ENCODE data around the gene SIGLEC11.
"Not testable (repeated sequence)": the region's sequence is repeated elsewhere in the genome, so short reads cannot be mapped to it uniquely, and the experiment has no call there.

SIGLEC11 gene

GRCh38 chr19:49960980-49961379, at the start of gene SIGLEC11:
TSS of gene SIGLEC11 (minus strand) at chr19:49961172. CDS start at chr19:49961081, 91 bp downstream.
- DNase-seq (ENCODE audit: low read depth in 2 of 2) = not testable (repeated sequence)

GRCh38 chr19:50008532-50008931, 47.6 kb upstream of the SIGLEC11 start:
- no peak for DNase-seq (ENCODE audit: low read depth in 2 of 2)

GRCh38 chr19:50007947-50008346, 47.0 kb upstream of the SIGLEC11 start:
- DNase-seq (ENCODE audit: low read depth in 2 of 2) = no peak

- no peak for DNase-seq (ENCODE audit: low read depth in 2 of 2)
Observed at GRCh38 chr19:50007170-50007569, 46.2 kb upstream of the SIGLEC11 start.

- no peak for DNase-seq (ENCODE audit: low read depth in 2 of 2)
Observed at GRCh38 chr19:50005428-50005827, 44.5 kb upstream of the SIGLEC11 start.

GRCh38 chr19:50003810-50004419, 42.9 kb upstream of the SIGLEC11 start:
- no peak for DNase-seq (ENCODE audit: low read depth in 2 of 2)

GRCh38 chr19:50003254-50003788, 42.3 kb upstream of the SIGLEC11 start:
- DNase-seq (ENCODE audit: low read depth in 2 of 2) = no peak

GRCh38 chr19:50002386-50002960, 41.5 kb upstream of the SIGLEC11 start:
- no peak for DNase-seq (ENCODE audit: low read depth in 2 of 2)

GRCh38 chr19:50001775-50002174, 40.8 kb upstream of the SIGLEC11 start:
- DNase-seq (ENCODE audit: low read depth in 2 of 2) = no peak

GRCh38 chr19:50000841-50001557, 40.0 kb upstream of the SIGLEC11 start:
- DNase-seq (ENCODE audit: low read depth in 2 of 2) = no peak

GRCh38 chr19:50000038-50000840, 39.3 kb upstream of the SIGLEC11 start:
- no peak for DNase-seq (ENCODE audit: low read depth in 2 of 2)

- DNase-seq (ENCODE audit: low read depth in 2 of 2) = no peak
Observed at GRCh38 chr19:49999371-50000010, 38.5 kb upstream of the SIGLEC11 start.

GRCh38 chr19:49997709-49998108, 36.7 kb upstream of the SIGLEC11 start:
- no peak for DNase-seq (ENCODE audit: low read depth in 2 of 2)

- DNase-seq (ENCODE audit: low read depth in 2 of 2) = no peak
Observed at GRCh38 chr19:49988433-49988832, 27.5 kb upstream of the SIGLEC11 start.

GRCh38 chr19:49988007-49988406, 27.0 kb upstream of the SIGLEC11 start:
- DNase-seq (ENCODE audit: low read depth in 2 of 2) = no peak

- peak; percentile 45 to 56 for DNase-seq (ENCODE audit: low read depth in 2 of 2)
Observed at GRCh38 chr19:49987159-49987698, 26.3 kb upstream of the SIGLEC11 start.

GRCh38 chr19:49986354-49986753, 25.4 kb upstream of the SIGLEC11 start:
- no peak for DNase-seq (ENCODE audit: low read depth in 2 of 2)

- DNase-seq (ENCODE audit: low read depth in 2 of 2) = no peak
Observed at GRCh38 chr19:49985871-49986270, 24.9 kb upstream of the SIGLEC11 start.

- no peak for DNase-seq (ENCODE audit: low read depth in 2 of 2)
Observed at GRCh38 chr19:49984491-49984890, 23.5 kb upstream of the SIGLEC11 start.

- peak; percentile 77 to 82 for DNase-seq (ENCODE audit: low read depth in 2 of 2)
Observed at GRCh38 chr19:49983645-49984229, 22.8 kb upstream of the SIGLEC11 start.

All from stimulated activated CD4-positive, alpha-beta T cell treated with anti-CD3 and anti-CD28 coated beads, Interleukin-1b, Interleukin-23, amount 100 ng/mL, for 4 hours (primary cell).